Neural progenitor cell (in vitro differentiated cells): ENCODE data around the gene MYBPHL. TPM values are rescaled to one million over a fixed set of nuclear protein-coding genes. Genes with fewer than 3 reads are reported as not detected.
A peak's percentile ranks its signal among the peaks of the same experiment; 100 is the strongest.

ENCODE experiments used
- DNase-seq: peaks from one replicate; pipeline ENCODE4 v3.0.0-alpha.2; 2016; ENCODE audit warnings: low spot score
- H2AFZ ChIP-seq: fragments of 200-600 bp; sonication (generic); replicated peaks from 2 replicates; pipeline ENCODE4 v1.6.1; 2016; ENCODE audit warnings: antibody characterized with exemption
- H3F3A ChIP-seq: fragments of 200-600 bp; sonication (generic); 2 replicates; pipeline ENCODE4 v1.6.1; 2016; ENCODE audit warnings: antibody characterized with exemption, low read depth
- H3K27ac ChIP-seq: fragments of 200-600 bp; sonication (generic); 2 replicates; pipeline ENCODE4 v1.5.1; 2016; ENCODE audit warnings: mild to moderate bottlenecking
- H3K27me3 ChIP-seq: fragments of 200-600 bp; sonication (generic); 2 replicates; pipeline ENCODE4 v1.6.1; 2016; ENCODE audit warnings: mild to moderate bottlenecking, moderate library complexity
- H3K36me3 ChIP-seq: fragments of 200-600 bp; sonication (generic); 2 replicates; pipeline ENCODE4 v1.5.1; 2016
- H3K4me1 ChIP-seq: fragments of 200-600 bp; sonication (generic); 2 replicates; pipeline ENCODE4 v1.6.1; 2016; ENCODE audit warnings: mixed run types
- H3K4me2 ChIP-seq: fragments of 200-600 bp; sonication (generic); 2 replicates; pipeline ENCODE4 v1.6.1; 2016
- H3K4me3 ChIP-seq: fragments of 200-600 bp; sonication (generic); 2 replicates; pipeline ENCODE4 v1.5.1; 2016
- H3K79me2 ChIP-seq: fragments of 200-600 bp; sonication (generic); 2 replicates; pipeline ENCODE4 v1.6.1; 2016; ENCODE audit warnings: low read depth
- H3K9ac ChIP-seq: fragments of 200-600 bp; sonication (generic); 2 replicates; pipeline ENCODE4 v1.6.1; 2016
- H3K9me3 ChIP-seq: fragments of 200-600 bp; sonication (generic); 2 replicates; pipeline ENCODE4 v1.5.1; 2016; ENCODE audit warnings: low read depth
- H4K20me1 ChIP-seq: fragments of 200-600 bp; sonication (generic); 2 replicates; pipeline ENCODE4 v1.6.1; 2016; ENCODE audit warnings: low read depth
- H3K27ac Mint-ChIP-seq: 3 replicates; pipeline ENCODE4 v1.8.0; 2021; ENCODE audit warnings: mixed read lengths
- H3K27me3 Mint-ChIP-seq: 2 replicates; pipeline ENCODE4 v1.8.0; 2022; ENCODE audit warnings: low read depth, mild to moderate bottlenecking, inconsistent platforms, moderate library complexity, mixed read lengths; ENCODE audit not compliant: insufficient read depth
- H3K36me3 Mint-ChIP-seq: 3 replicates; pipeline ENCODE4 v1.8.0; 2021; ENCODE audit warnings: mixed read lengths
- H3K4me1 Mint-ChIP-seq: 3 replicates; pipeline ENCODE4 v1.8.0; 2021; ENCODE audit warnings: mixed read lengths
- H3K4me3 Mint-ChIP-seq: 3 replicates; pipeline ENCODE4 v1.8.0; 2021; ENCODE audit warnings: mild to moderate bottlenecking, moderate library complexity, mixed read lengths
- H3K9me3 Mint-ChIP-seq: 3 replicates; pipeline ENCODE4 v1.8.0; 2020; ENCODE audit warnings: mixed read lengths
- EZH2 ChIP-seq: fragments of 200-600 bp; sonication (generic); IDR thresholded peaks from 2 replicates; pipeline ENCODE4 v1.6.1; 2017; ENCODE audit warnings: antibody characterized with exemption, mild to moderate bottlenecking, moderate library complexity
- EZH2phosphoT487 ChIP-seq: fragments of 200-600 bp; sonication (generic); IDR thresholded peaks from 2 replicates; pipeline ENCODE4 v1.6.1; 2017; ENCODE audit warnings: antibody characterized with exemption
- total RNA-seq: library from RNA; depleted of rRNA; stranded (reverse); fragments of >200 nt; gene quantifications from 2 replicates; pipeline ENCODE4 v1.2.3, GENCODE V29; 2015; ENCODE audit warnings: low replicate concordance
- TF ChIP-seq, protein P1 (sequence below): fragments of 200-600 bp; sonication (generic); IDR thresholded peaks from 2 replicates; pipeline ENCODE4 v1.5.1; 2017; ENCODE audit warnings: antibody characterized with exemption, mild to moderate bottlenecking

The MYBPHL gene
- total RNA-seq, 1 donor from 2014 or later = not detected

DNA sequence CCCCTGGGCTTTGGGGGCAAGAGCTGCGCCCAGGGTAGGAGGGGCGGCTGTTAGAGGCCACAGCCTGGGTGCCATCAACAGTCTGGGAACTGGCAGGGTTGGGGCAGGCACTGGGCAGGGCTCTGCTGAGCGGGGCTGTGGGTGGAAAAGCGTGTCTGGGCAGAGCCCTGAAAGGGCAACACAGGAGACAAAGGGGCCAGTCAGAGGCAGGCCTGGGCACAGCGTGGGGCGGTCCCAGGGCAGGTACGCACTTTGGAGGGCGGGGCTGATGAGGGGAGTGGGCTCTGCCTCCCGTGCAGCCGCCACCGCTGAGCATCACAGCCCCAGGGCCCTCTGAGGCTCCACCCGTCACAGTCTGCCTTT, 43.6 kb downstream of the MYBPHL start:
- Histone ChIP-seq H3K27me3 (no peaks in the 10 kb centered on the region), H3K9me3 (no peaks in the 10 kb centered on the region), H3K4me1 (peaks cover 18% of the 10 kb centered on the region), H3K36me3 (no peaks in the 10 kb centered on the region), H2AFZ (no peak overlapping the region), H3K4me2 (no peak overlapping the region), H3K27ac (no peak overlapping the region), H4K20me1 (peaks cover 2% of the 10 kb centered on the region), H3F3A (peaks cover 20% of the 10 kb centered on the region), H3K4me3 (no peak overlapping the region), H3K9ac (no peak overlapping the region), H3K79me2 (no peaks in the 10 kb centered on the region)
- Mint-ChIP-seq H3K27me3 (peaks cover 10% of the 10 kb centered on the region), H3K27ac (no peak overlapping the region), H3K4me3 (no peak overlapping the region), H3K9me3 (no peaks in the 10 kb centered on the region), H3K36me3 (peaks cover 24% of the 10 kb centered on the region), H3K4me1 (peaks cover 29% of the 10 kb centered on the region)
- TF ChIP-seq, protein P1, sequence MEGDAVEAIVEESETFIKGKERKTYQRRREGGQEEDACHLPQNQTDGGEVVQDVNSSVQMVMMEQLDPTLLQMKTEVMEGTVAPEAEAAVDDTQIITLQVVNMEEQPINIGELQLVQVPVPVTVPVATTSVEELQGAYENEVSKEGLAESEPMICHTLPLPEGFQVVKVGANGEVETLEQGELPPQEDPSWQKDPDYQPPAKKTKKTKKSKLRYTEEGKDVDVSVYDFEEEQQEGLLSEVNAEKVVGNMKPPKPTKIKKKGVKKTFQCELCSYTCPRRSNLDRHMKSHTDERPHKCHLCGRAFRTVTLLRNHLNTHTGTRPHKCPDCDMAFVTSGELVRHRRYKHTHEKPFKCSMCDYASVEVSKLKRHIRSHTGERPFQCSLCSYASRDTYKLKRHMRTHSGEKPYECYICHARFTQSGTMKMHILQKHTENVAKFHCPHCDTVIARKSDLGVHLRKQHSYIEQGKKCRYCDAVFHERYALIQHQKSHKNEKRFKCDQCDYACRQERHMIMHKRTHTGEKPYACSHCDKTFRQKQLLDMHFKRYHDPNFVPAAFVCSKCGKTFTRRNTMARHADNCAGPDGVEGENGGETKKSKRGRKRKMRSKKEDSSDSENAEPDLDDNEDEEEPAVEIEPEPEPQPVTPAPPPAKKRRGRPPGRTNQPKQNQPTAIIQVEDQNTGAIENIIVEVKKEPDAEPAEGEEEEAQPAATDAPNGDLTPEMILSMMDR = no peak
- TF ChIP-seq EZH2 (no peak), EZH2phosphoT487 (no peak)
- no peak for DNase-seq

- Mint-ChIP-seq H3K4me1 (peaks cover 37% of the 10 kb centered on the region), H3K36me3 (peaks cover 20% of the 10 kb centered on the region), H3K4me3 (no peak overlapping the region), H3K27ac (peak overlapping the region; percentile 60), H3K27me3 (peaks cover 8% of the 10 kb centered on the region), H3K9me3 (no peaks in the 10 kb centered on the region)
- H4K20me1 ChIP-seq = peaks cover 2% of the 10 kb centered on the region
- H3F3A ChIP-seq = peaks cover 20% of the 10 kb centered on the region
- DNase-seq = no peak
- H2AFZ ChIP-seq = no peak overlapping the region
- peaks cover 7% of the 10 kb centered on the region for H3K79me2 ChIP-seq
- no peaks in the 10 kb centered on the region for H3K36me3 ChIP-seq
- H3K4me1 ChIP-seq = peaks cover 23% of the 10 kb centered on the region
- H3K4me3 ChIP-seq = no peak overlapping the region
- no peak overlapping the region for H3K4me2 ChIP-seq
- H3K9ac ChIP-seq = no peak overlapping the region
- H3K9me3 ChIP-seq = no peaks in the 10 kb centered on the region
- TF ChIP-seq EZH2phosphoT487 (no peak), EZH2 (no peak)
- TF ChIP-seq, protein P1 = no peak
- H3K27me3 ChIP-seq = no peaks in the 10 kb centered on the region
- no peak overlapping the region for H3K27ac ChIP-seq
These were observed 44.4 kb downstream of the MYBPHL start for GRCh38 chr1:109262231-109263055.

- Histone ChIP-seq H3K27me3 (no peaks in the 10 kb centered on the region), H3K4me2 (no peak overlapping the region), H3K4me1 (peaks cover 27% of the 10 kb centered on the region), H2AFZ (no peak overlapping the region), H3K9ac (no peak overlapping the region), H3K36me3 (no peaks in the 10 kb centered on the region), H3F3A (peaks cover 20% of the 10 kb centered on the region), H3K4me3 (no peak overlapping the region), H3K27ac (no peak overlapping the region), H3K79me2 (peaks cover 16% of the 10 kb centered on the region), H4K20me1 (peaks cover 2% of the 10 kb centered on the region), H3K9me3 (no peaks in the 10 kb centered on the region)
- Mint-ChIP-seq H3K4me1 (peaks cover 45% of the 10 kb centered on the region), H3K4me3 (peak overlapping the region; percentile 65), H3K27ac (peak overlapping the region; percentile 72), H3K36me3 (peaks cover 21% of the 10 kb centered on the region), H3K27me3 (peaks cover 7% of the 10 kb centered on the region), H3K9me3 (no peaks in the 10 kb centered on the region)
- TF ChIP-seq EZH2 (no peak), EZH2phosphoT487 (no peak)
- TF ChIP-seq, protein P1 = no peak
- no peak for DNase-seq
These were observed 45.2 kb downstream of the MYBPHL start for GRCh38 chr1:109261578-109261977.
